CD4-positive, alpha-beta T cell treated with Interleukin-4 for 1 hour (primary cell): ENCODE measurements around the gene RGS10.
"Not testable (repeated sequence)": the region's sequence is repeated elsewhere in the genome, so short reads cannot be mapped to it uniquely, and the experiment has no call there.

Experiments used
- DNase-seq, 2 donors: peaks; one replicate each; pipeline ENCODE4 v3.0.0-alpha.2; 2020 to 2022

The RGS10 gene

DNA sequence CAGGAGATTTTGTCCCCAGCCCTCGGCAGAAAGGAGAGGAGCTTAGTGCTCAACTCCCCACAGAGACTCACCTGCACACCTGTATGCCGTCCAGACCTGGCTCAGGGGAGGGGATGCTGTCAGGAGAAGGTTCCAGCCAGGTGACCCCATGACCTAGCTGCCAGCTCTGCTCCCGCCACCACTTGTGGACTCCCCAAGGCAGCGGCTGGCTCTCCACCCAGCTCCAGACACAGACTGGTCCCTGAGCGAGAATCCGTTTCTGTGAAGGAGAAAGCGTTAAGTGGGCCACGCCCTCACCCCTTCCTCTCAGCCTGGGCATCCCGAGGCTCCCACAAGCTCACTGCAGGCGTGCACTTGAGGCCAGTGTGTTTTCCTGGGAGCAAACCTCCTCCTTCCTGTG lies 76.4 kb downstream of the RGS10 start:
- no peak for DNase-seq

- no peak for DNase-seq
Observed at GRCh38 chr10:119465085-119465484, 77.4 kb downstream of the RGS10 start.

DNA sequence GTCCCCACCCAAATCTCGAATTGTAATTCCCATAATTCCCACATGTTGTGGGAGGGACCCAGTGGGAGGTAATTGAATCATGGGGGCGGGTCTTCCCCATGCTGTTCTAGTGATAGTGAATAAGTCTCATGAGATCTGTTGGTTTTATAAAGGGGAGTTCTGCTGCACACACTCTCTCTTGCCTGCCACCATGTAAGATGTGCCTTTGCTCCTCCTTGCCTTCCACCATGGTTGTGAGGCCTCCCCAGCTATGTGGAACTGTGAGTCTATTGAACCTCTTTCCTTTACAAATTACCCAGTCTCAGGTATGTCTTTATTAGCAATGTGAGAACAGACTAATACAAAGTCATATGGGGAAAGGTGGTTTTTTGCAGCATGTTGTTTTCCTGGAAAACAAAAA lies 79.3 kb downstream of the RGS10 start:
- DNase-seq, result not testable (repeated sequence)

DNA sequence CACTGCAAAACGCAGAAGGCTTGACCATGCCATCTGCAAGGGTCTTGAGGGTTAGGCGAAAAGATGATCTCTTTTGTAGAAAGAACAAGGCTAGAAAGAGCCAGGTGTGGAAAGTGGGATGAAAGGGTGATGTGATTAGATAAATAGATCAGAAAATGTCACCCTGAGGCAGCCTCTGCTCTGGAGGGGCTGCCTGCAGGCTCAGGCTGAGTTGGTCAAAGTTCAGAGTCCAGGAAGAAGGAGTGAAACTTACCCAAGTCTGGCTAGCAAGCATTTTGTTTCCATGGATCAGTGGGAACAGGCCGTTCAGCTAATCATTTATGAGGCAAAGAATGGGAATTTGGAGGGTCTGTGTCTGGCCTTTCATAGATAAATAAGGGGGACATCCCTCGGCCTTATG lies 79.7 kb downstream of the RGS10 start:
- DNase-seq, result no peak

- no peak for DNase-seq
Observed at GRCh38 chr10:119461923-119462322, 80.6 kb downstream of the RGS10 start.

DNA sequence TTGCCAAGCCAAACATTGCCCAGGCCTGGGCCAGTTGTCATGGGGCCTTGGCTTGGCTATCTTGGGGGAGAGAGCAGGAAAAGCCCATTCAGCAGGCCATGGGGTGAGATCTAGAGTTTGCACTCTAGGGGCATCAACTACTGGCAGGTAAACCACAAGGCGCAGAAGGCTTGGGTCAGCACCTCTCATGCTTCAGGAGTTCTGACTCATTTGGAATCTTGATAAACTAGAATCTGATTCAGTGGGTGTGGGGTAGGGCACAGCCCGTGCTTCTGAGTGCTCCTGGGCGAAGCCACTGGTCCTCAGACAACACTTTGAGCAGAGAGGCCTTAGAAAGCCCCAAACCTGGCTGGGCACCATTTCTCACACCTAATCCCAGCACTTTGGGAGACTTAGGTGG lies 81.1 kb downstream of the RGS10 start:
- DNase-seq, result no peak

- DNase-seq, result no peak
Observed at GRCh38 chr10:119460369-119461195, 81.9 kb downstream of the RGS10 start.

DNA sequence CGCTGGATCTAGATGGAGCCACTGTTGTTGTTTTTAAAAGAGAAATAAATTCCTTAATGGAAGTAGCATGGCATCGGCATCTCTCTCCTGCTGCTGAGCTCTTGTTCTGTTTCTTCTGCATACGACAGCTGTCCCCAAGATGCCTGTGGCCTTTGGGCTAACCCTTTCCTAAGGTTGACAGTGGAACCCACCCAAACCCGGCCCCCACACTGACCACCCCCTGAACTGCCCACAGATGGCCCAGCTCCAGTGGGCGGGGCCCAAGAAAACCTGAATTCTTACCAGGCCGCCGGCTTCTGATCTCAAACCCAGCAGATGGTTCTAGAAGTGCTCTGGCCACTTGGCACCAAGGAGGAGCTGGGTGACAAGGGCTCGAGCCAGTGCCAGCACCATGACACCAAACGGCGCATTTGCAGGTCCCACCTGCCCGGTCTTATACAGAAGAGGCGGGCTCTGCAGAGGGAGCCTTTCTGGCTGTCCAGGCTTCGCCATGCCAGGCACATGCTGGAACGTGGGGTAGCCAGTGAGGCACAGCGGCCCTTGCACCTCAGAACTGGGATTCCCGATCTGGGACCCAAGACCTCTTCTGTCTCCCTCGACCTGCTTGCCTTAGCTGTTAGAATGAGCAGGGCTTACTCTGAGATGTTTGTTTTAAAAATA lies 82.7 kb downstream of the RGS10 start:
- no peak for DNase-seq

DNA sequence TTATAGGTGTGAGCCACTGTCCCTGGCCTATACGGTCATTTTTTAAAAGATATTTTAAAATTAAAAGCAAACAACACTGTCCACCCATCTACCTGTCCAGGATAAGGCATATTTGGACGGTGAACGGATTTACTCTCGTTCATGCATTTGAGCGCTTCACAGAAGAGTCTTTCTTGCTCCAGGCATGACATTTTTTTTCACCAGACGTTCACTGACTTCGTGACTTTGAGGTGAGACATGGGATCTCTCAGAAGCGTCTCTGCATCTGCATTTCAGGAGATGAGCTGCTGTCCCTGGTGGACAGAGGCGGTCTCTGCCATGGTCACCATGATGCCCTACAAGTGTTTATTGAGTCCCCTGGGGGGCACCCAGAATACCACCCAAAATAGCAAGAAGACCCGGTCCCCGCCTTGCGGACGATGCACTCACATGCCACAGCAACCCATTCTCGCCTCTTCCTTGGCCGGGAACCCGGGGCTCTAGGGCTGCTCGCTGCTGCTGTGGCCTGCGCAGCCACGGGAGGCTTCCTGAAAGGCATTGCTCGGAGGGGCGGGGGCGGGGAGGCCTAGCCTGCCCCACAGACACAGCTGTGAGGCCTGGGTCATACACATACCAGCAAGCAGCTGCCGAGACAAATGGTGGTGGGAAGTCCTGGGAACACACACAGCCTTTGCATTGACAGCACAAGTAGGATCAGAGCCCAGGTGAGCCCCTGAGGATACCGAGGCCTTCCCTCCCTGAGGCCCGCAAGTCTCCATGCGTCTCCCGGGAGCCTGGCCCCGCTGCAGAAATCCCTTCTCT lies 84.4 kb downstream of the RGS10 start:
- DNase-seq, result no peak

DNA sequence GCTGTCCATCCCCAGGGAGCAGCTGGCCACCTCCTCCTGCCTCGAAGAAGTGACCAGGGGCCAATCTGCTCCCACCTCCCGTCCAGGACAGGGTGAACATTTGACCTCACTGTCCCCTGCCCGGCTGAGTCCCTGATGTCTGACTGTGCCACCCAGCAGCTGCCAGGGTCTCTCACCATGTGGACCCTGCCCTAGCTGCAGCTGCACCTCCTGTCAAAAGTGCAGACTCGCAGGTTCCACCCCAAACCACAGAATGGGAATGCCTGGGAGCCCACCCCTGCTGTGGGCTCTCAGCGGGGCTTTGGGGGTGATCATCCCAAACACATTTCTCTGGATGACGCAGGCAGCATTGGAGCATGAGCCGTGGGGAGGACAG lies 86.1 kb downstream of the RGS10 start:
- DNase-seq, result no peak

- no peak for DNase-seq
Observed at GRCh38 chr10:119455609-119456434, 86.7 kb downstream of the RGS10 start.

DNA sequence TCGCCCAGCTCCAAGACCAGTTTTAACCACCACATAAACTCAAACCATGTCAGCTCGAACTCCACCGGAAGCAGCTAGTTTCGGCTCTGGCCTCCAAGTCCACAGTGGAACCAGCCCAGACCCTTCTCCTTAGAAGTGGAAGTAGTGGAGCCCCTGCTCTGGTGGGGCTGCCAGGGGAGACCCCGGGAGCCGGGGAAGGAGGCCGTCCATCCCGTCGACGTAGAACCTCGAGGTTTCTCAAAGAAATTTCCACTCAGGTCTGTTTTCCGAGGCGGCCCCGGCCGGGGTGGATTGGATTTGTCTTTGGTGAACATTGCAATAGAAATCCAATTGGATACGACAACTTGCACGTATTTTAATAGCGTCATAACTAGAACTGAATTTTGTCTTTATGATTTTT lies 87.5 kb downstream of the RGS10 start:
- DNase-seq, result no peak

- no peak for DNase-seq
Observed at GRCh38 chr10:119454316-119454715, 88.2 kb downstream of the RGS10 start.

- no peak for DNase-seq
Observed at GRCh38 chr10:119453313-119453712, 89.2 kb downstream of the RGS10 start.

DNA sequence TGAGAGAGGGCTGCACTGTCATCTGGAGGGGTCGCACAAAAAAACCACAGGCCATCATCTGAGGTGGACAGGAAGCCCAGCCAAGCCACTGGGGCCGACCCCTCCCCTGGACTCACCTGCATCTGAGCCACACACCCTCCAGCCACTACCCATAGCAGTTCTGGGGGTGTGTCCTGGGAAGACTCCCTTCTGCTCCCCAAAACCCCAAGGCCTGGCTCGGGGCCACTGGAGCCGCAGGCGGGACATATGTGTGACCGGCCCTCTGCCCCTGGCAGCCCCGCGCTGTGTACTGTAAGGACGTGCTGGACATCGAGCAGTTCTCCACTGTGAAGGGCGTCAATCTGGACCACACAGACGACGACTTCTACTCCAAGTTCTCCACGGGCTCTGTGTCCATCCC lies 90.1 kb downstream of the RGS10 start:
- no peak for DNase-seq

DNA sequence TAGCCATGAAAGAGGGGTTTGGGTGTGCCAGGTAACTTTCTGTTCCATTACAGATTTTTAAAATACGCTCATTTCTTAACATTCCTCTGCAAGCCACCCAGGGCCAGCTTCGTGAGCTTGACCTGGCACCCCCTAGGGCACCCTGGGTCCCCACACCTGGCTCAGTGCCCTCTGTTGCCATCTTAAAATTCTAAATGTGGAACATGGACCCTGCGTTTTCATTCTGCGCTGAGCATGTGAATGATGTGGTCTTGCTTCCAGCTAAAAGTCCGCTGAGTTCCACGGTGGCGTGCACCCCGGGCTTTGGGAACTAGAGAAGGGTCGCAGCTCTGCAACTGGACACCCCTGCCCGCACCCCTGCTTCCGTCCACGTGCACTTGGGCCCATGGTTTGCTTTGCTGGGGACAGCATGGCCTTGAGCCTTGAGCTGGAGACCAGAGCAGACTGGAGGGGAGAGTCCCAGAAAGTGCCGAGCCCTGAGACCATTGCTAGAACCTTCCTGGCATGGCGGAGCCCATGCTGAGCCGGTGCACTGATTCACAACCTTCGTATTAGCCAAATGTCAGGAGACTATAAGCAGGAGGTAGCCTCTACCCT lies 91.1 kb downstream of the RGS10 start:
- DNase-seq, result no peak

GRCh38 chr10:119450606-119451299 lies 91.8 kb downstream of the RGS10 start:
- DNase-seq, result no peak
